A549 (cell line): Measurements from ENCODE around the gene TMEM186.
"Not testable (repeated sequence)": the region's sequence is repeated elsewhere in the genome, so short reads cannot be mapped to it uniquely, and the experiment has no call there.

Experiments used
- EP300 ChIP-seq, 2 experiments: fragments of >200 bp; sonication (Bioruptor Twin); formaldehyde crosslinking; IDR thresholded peaks; 2 replicates in 1 of 2; 3 replicates in 1 of 2; pipeline ENCODE4 v1.6.1; 2016 to 2017
- ESRRA ChIP-seq: fragments of 150-350 bp; IDR thresholded peaks from 2 replicates; pipeline ENCODE4 v1.6.1; 2014; ENCODE audit warnings: mild to moderate bottlenecking, low read length, borderline replicate concordance
- KDM5A ChIP-seq: fragments of 200-600 bp; sonication (generic); IDR thresholded peaks from 2 replicates; pipeline ENCODE4 v1.6.1; 2016; ENCODE audit warnings: antibody characterized with exemption, mild to moderate bottlenecking
- POLR2A ChIP-seq: IDR thresholded peaks from 2 replicates; pipeline ENCODE4 v1.6.1; 2012; ENCODE audit warnings: mild to moderate bottlenecking, low read length
- POLR2AphosphoS2 ChIP-seq: conservative IDR thresholded peaks from 2 replicates; pipeline ENCODE4 v1.6.1; 2012; ENCODE audit warnings: low read length, improper control_type of control experiment, inconsistent platforms
- RNF2 ChIP-seq: fragments of 200-600 bp; sonication (generic); IDR thresholded peaks from 2 replicates; pipeline ENCODE4 v1.6.1; 2016; ENCODE audit warnings: low read depth, mild to moderate bottlenecking, antibody characterized with exemption, moderate library complexity, borderline replicate concordance
- TP53 ChIP-seq: fragments of 250-450 bp; sonication (Bioruptor Pico); IDR thresholded peaks from 2 replicates; pipeline ENCODE4 v1.5.0; 2021; ENCODE audit warnings: mild to moderate bottlenecking, moderate library complexity
- TF ChIP-seq, protein P1 (sequence below): fragments of >200 bp; sonication (Bioruptor Twin); formaldehyde crosslinking; IDR thresholded peaks from 3 replicates; pipeline ENCODE4 v1.5.1; 2016

DNA sequence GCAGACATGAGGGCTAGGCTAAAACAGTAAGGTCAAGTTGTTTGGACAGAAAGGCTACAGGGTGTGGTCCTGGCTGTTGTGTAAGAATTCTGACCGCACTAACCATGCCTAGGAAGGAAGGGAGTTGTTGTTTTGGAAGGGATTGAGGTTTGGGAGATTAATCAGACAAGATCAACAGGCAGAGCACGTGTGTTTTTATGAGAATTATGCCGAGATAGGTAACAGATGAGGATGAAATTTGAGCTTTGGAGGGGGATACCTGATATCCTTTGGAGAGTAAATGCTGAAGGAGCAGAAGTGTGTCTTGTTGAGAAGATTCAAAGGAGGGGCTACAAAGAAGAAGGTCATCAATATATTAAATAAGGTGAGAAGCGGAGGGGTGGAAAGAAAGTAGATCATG lies 44.6 kb upstream of the TMEM186 start:
- TF ChIP-seq, protein P1, sequence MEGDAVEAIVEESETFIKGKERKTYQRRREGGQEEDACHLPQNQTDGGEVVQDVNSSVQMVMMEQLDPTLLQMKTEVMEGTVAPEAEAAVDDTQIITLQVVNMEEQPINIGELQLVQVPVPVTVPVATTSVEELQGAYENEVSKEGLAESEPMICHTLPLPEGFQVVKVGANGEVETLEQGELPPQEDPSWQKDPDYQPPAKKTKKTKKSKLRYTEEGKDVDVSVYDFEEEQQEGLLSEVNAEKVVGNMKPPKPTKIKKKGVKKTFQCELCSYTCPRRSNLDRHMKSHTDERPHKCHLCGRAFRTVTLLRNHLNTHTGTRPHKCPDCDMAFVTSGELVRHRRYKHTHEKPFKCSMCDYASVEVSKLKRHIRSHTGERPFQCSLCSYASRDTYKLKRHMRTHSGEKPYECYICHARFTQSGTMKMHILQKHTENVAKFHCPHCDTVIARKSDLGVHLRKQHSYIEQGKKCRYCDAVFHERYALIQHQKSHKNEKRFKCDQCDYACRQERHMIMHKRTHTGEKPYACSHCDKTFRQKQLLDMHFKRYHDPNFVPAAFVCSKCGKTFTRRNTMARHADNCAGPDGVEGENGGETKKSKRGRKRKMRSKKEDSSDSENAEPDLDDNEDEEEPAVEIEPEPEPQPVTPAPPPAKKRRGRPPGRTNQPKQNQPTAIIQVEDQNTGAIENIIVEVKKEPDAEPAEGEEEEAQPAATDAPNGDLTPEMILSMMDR = not testable (repeated sequence)
- TF ChIP-seq TP53 (CRISPR knock-in tag); POLR2A; KDM5A; ESRRA; RNF2; EP300 (IDR thresholded peaks at IDR 0.05); POLR2AphosphoS2: not testable (repeated sequence)
